Measurements from ENCODE around the gene ITPR2. TPM values are rescaled to one million over a fixed set of nuclear protein-coding genes. Genes with fewer than 3 reads are reported as not detected.
"Not testable (repeated sequence)": the region's sequence is repeated elsewhere in the genome, so short reads cannot be mapped to it uniquely, and the experiment has no call there.

ITPR2 gene
- total RNA-seq, 1 experiment from 2014 or later = 26.0 TPM

DNA sequence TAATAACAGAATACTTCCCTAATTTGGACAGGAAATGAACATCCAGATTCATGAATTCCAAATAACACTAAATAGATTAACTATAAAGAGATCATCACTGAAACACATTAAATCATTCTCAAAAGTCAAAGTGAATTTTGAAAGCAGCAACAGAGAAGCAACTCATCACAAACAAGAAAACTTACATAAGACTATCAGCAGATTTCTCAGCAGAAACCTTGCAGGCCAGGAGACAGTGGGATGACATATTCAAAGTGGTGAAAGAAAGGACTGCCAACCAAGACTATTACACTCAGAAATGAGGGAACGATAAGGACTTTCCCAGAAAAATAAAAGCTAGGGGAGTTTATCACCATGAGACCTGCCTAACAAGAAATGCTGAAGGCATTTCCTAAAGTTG is 70.8 kb downstream of the ITPR2 start:
- no TSS peak for BruUV-seq (replicated peaks)
- CTCF ChIA-PET = no interaction called here
- POLR2A ChIA-PET (ENCODE audit: unreplicated experiment) = no interaction called here
- no peak for TF ChIP-seq EZH2 (IDR thresholded peaks at IDR 0.05; ENCODE audit: low read depth)
- no peak for TF ChIP-seq CTCF (conservative IDR thresholded peaks at IDR 0.05)
- H3K9me3 ChIP-seq (ENCODE audit: insufficient read depth, low read depth) = peaks cover 13% of the 10 kb centered on the region; the same call in 1 of the 2 replicates
- no peaks in the 10 kb centered on the region for H3K27me3 ChIP-seq (ENCODE audit: insufficient read depth, low read depth)
- H3K9me2 ChIP-seq (ENCODE audit: insufficient read depth) = no peaks in the 10 kb centered on the region
- intact Hi-C loops (cut with micrococcal nuclease; ENCODE audit: unreplicated experiment) = no loop called here
- no peak overlapping the region for H3K4me3 ChIP-seq
- H3F3A ChIP-seq (ENCODE audit: insufficient read depth, low read depth) = no peaks in the 10 kb centered on the region
- H3K27ac ChIP-seq = no peak overlapping the region
- no peaks in the 10 kb centered on the region for H3K4me1 ChIP-seq (replicated peaks; ENCODE audit: insufficient read depth)
- H3K79me2 ChIP-seq (ENCODE audit: low read depth) = no peaks in the 10 kb centered on the region
- no peak for DNase-seq
- H3K36me3 ChIP-seq (ENCODE audit: low read depth) = no peaks in the 10 kb centered on the region
- H3K4me2 ChIP-seq = no peak overlapping the region
- no peaks in the 10 kb centered on the region for H4K20me1 ChIP-seq (ENCODE audit: insufficient read depth)
- H2AFZ ChIP-seq = no peak overlapping the region

DNA sequence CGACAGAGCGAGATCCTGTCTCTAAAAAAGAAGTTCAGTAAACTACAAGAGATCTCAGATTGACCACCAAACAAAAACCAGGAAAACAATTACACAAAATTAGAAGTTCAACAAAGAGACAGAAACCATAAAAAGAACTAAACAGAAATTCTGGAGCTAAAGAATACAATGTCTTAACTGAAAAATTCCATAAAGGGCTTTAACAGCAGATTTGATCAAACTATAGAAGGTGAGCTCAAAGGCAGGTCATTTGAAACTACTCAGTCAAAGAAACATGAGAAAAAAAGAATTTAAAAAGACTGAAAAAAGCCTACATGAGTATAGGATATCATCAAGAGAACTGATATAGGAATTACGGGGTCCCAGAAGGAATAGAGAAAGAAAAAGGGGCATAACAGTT is 71.2 kb downstream of the ITPR2 start:
- TF ChIP-seq CTCF (conservative IDR thresholded peaks at IDR 0.05) (no peak), EZH2 (IDR thresholded peaks at IDR 0.05; ENCODE audit: low read depth) (no peak)
- Histone ChIP-seq H2AFZ (no peak overlapping the region), H3K79me2 (ENCODE audit: low read depth) (no peaks in the 10 kb centered on the region), H3K4me1 (replicated peaks; ENCODE audit: insufficient read depth) (no peaks in the 10 kb centered on the region), H3K27me3 (ENCODE audit: insufficient read depth, low read depth) (no peaks in the 10 kb centered on the region), H3K36me3 (ENCODE audit: low read depth) (no peaks in the 10 kb centered on the region), H3K4me2 (no peak overlapping the region), H3F3A (ENCODE audit: insufficient read depth, low read depth) (no peaks in the 10 kb centered on the region), H4K20me1 (ENCODE audit: insufficient read depth) (no peaks in the 10 kb centered on the region), H3K9me3 (ENCODE audit: insufficient read depth, low read depth) (peaks cover 13% of the 10 kb centered on the region; the same call in 1 of the 2 replicates), H3K27ac (no peak overlapping the region), H3K4me3 (no peak overlapping the region), H3K9me2 (ENCODE audit: insufficient read depth) (no peaks in the 10 kb centered on the region)
- no TSS peak for BruUV-seq (replicated peaks)
- POLR2A ChIA-PET (ENCODE audit: unreplicated experiment) = no interaction called here
- CTCF ChIA-PET = no interaction called here
- no peak for DNase-seq
- intact Hi-C loops (cut with micrococcal nuclease; ENCODE audit: unreplicated experiment) = no loop called here

DNA sequence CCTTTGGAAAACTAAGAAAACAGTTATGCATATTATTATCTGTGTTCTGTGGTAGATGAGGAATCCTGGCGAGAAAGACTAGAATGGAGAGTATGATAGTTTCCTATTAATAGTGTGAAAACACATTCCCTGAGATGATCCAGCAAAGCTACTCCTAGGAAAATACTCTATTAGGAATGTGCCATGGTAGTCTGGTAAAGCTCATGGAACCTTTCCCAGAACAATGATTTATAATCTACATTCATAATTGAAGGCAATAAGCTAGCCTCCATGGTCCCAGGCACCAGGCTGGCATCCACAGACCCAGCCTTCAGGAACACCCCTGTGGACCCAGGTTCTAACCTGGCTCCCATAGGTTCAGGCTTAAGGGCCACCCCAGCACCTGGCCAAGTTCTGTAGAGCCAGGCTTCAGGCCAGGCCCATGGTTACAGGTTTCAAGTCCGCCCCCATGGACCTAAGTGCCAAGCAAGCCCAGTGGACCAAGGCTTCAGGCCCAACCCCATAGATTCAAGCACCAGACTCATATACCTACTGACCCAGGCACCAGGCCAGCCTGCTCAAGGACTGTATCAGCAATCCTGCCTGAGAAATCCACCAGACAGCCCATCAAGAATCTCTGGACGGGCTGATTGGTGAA is 72.2 kb downstream of the ITPR2 start:
- DNase-seq = no peak
- POLR2A ChIA-PET (ENCODE audit: unreplicated experiment) = no interaction called here
- Histone ChIP-seq H3K27ac (no peak overlapping the region), H3K9me3 (ENCODE audit: insufficient read depth, low read depth) (peaks cover 13% of the 10 kb centered on the region; the same call in 1 of the 2 replicates), H3K4me2 (no peak overlapping the region), H3F3A (ENCODE audit: insufficient read depth, low read depth) (no peaks in the 10 kb centered on the region), H2AFZ (no peak overlapping the region), H3K36me3 (ENCODE audit: low read depth) (no peaks in the 10 kb centered on the region), H3K4me1 (replicated peaks; ENCODE audit: insufficient read depth) (no peaks in the 10 kb centered on the region), H4K20me1 (ENCODE audit: insufficient read depth) (no peaks in the 10 kb centered on the region), H3K79me2 (ENCODE audit: low read depth) (no peaks in the 10 kb centered on the region), H3K4me3 (no peak overlapping the region), H3K9me2 (ENCODE audit: insufficient read depth) (no peaks in the 10 kb centered on the region), H3K27me3 (ENCODE audit: insufficient read depth, low read depth) (no peaks in the 10 kb centered on the region)
- CTCF ChIA-PET = no interaction called here
- TF ChIP-seq CTCF (conservative IDR thresholded peaks at IDR 0.05) (no peak), EZH2 (IDR thresholded peaks at IDR 0.05; ENCODE audit: low read depth) (no peak)
- no TSS peak for BruUV-seq (replicated peaks)
- intact Hi-C loops (cut with micrococcal nuclease; ENCODE audit: unreplicated experiment) = no loop called here

DNA sequence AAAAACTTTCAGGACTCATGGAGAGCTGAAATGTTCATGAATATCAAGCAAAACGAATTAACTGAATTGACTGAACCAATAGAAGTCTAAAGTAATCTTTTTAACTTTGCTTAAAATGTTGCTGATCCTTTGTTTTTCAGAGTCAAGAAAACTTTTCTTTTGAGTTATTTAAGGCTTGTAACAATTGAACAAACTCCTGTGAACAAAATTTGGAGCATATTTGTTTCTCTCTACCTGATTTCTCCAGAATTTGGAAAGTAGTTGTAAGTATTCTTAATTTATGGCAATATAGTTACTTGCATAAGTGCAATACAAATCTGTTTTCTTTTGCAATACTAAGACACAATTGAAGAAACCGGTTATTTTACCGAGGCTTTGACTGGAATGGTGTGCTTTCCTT is 77.6 kb downstream of the ITPR2 start:
- H2AFZ ChIP-seq; H3K36me3 ChIP-seq (ENCODE audit: low read depth); H4K20me1 ChIP-seq (ENCODE audit: insufficient read depth); H3K4me1 ChIP-seq (replicated peaks; ENCODE audit: insufficient read depth); H3K4me2 ChIP-seq; H3K4me3 ChIP-seq; CTCF ChIA-PET; POLR2A ChIA-PET (ENCODE audit: unreplicated experiment); H3K9me2 ChIP-seq (ENCODE audit: insufficient read depth); BruUV-seq (replicated peaks); H3F3A ChIP-seq (ENCODE audit: insufficient read depth, low read depth); intact Hi-C loops (cut with micrococcal nuclease; ENCODE audit: unreplicated experiment); H3K27ac ChIP-seq; DNase-seq; H3K27me3 ChIP-seq (ENCODE audit: insufficient read depth, low read depth); H3K9me3 ChIP-seq (ENCODE audit: insufficient read depth, low read depth); H3K79me2 ChIP-seq (ENCODE audit: low read depth): not testable (repeated sequence)

Measured in PC-9 (cell line).